ENCODE data around the gene KRTAP4-3.
A peak's percentile ranks its signal among the peaks of the same experiment; 100 is the strongest.
"Not testable (repeated sequence)": the region's sequence is repeated elsewhere in the genome, so short reads cannot be mapped to it uniquely, and the experiment has no call there.

The KRTAP4-3 gene

DNA sequence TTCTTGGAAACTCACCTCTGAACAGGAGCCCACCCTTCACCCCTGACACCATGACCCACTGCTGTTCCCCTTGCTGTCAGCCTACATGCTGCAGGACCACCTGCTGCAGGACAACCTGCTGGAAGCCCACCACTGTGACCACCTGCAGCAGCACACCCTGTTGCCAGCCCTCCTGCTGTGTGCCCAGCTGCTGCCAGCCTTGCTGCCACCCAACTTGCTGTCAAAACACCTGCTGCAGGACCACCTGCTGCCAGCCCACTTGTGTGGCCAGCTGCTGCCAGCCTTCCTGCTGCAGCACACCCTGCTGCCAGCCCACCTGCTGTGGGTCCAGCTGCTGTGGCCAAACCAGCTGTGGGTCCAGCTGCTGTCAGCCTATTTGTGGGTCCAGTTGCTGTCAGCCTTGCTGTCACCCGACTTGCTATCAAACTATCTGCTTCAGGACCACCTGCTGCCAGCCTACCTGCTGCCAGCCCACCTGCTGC, 21.9 kb upstream of the KRTAP4-3 start, which contains the start of gene KRTAP9-1:
KRTAP9-1 (plus strand) TSS at position 51 of the 482 bp plus-strand sequence; CDS start at position 51, 0 bp downstream.
- H3K4me3 ChIP-seq (ENCODE audit: low read depth, low read length); POLR2A ChIA-PET; H3K36me3 ChIP-seq (ENCODE audit: control insufficient read depth in 2 of 2, insufficient read depth in 1 of 2, low read length in 2 of 2); H3K9me3 ChIP-seq (ENCODE audit: control insufficient read depth, insufficient read depth, low read depth, low read length); H3K4me1 ChIP-seq (ENCODE audit: control insufficient read depth, insufficient read depth, low read length); H3K27ac ChIP-seq (ENCODE audit: extremely low read depth, low read depth, low read length): not testable (repeated sequence)
- peak; percentile 75 for TF ChIP-seq ZIC2 (tag by site-specific recombination; IDR thresholded peaks at IDR 0.05)
- CTCF ChIA-PET, result interaction anchor here (0.6 kb wide), 1 partner anchor 136 kb away, joined by 3 read pairs; no protein-coding TSS in a partner anchor

GRCh38 chr17:41186872-41187271, 18.9 kb upstream of the KRTAP4-3 start:
- Histone ChIP-seq H3K27ac (ENCODE audit: extremely low read depth, low read depth, low read length) (no peak overlapping the region), H3K4me1 (ENCODE audit: control insufficient read depth, insufficient read depth, low read length) (no peaks in the 10 kb centered on the region), H3K4me3 (ENCODE audit: low read depth, low read length) (no peak overlapping the region), H3K36me3 (ENCODE audit: control insufficient read depth in 2 of 2, insufficient read depth in 1 of 2, low read length in 2 of 2) (no peaks in the 10 kb centered on the region), H3K9me3 (ENCODE audit: control insufficient read depth, insufficient read depth, low read depth, low read length) (no peaks in the 10 kb centered on the region)
- TF ChIP-seq, protein P1, sequence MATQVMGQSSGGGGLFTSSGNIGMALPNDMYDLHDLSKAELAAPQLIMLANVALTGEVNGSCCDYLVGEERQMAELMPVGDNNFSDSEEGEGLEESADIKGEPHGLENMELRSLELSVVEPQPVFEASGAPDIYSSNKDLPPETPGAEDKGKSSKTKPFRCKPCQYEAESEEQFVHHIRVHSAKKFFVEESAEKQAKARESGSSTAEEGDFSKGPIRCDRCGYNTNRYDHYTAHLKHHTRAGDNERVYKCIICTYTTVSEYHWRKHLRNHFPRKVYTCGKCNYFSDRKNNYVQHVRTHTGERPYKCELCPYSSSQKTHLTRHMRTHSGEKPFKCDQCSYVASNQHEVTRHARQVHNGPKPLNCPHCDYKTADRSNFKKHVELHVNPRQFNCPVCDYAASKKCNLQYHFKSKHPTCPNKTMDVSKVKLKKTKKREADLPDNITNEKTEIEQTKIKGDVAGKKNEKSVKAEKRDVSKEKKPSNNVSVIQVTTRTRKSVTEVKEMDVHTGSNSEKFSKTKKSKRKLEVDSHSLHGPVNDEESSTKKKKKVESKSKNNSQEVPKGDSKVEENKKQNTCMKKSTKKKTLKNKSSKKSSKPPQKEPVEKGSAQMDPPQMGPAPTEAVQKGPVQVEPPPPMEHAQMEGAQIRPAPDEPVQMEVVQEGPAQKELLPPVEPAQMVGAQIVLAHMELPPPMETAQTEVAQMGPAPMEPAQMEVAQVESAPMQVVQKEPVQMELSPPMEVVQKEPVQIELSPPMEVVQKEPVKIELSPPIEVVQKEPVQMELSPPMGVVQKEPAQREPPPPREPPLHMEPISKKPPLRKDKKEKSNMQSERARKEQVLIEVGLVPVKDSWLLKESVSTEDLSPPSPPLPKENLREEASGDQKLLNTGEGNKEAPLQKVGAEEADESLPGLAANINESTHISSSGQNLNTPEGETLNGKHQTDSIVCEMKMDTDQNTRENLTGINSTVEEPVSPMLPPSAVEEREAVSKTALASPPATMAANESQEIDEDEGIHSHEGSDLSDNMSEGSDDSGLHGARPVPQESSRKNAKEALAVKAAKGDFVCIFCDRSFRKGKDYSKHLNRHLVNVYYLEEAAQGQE (tag by site-specific recombination; IDR thresholded peaks at IDR 0.05), result peak; percentile 76
- TF ChIP-seq ZIC2 (tag by site-specific recombination; IDR thresholded peaks at IDR 0.05), result peak; percentile 43
- no peak for TF ChIP-seq ZNF791 (tag by site-specific recombination; IDR thresholded peaks at IDR 0.05)
- POLR2A ChIA-PET, result no interaction called here
- CTCF ChIA-PET, result interaction anchor here (0.6 to 0.9 kb wide), 2 partner anchors 335 to 363 kb away, joined by 3 to 4 read pairs; no protein-coding TSS in a partner anchor

DNA sequence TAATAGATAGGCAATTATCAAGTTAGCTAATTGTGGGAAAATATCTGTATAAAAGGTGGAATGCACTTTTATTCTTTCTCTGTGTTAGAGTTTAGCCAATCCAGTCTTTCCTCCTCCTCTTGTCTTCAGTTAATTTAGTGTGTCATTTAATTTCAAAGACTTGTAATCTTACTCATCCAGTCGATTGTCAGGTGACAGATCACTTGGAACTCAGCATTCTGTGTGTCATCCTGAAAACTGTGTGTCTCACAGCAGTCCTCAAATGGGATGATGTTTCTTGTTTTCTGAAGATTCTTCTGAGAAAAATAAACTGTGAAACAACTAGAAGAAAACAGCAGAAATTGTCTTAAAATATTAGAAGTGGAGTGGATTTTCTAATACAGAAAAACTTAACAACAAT, 17.0 kb upstream of the KRTAP4-3 start:
- Histone ChIP-seq H3K4me1 (ENCODE audit: control insufficient read depth, insufficient read depth, low read length) (no peaks in the 10 kb centered on the region), H3K36me3 (ENCODE audit: control insufficient read depth in 2 of 2, insufficient read depth in 1 of 2, low read length in 2 of 2) (no peaks in the 10 kb centered on the region), H3K27ac (ENCODE audit: extremely low read depth, low read depth, low read length) (no peak overlapping the region), H3K9me3 (ENCODE audit: control insufficient read depth, insufficient read depth, low read depth, low read length) (no peaks in the 10 kb centered on the region), H3K4me3 (ENCODE audit: low read depth, low read length) (no peak overlapping the region)
- POLR2A ChIA-PET, result no interaction called here
- TF ChIP-seq ZNF394 (tag by site-specific recombination; IDR thresholded peaks at IDR 0.05; ENCODE audit: borderline replicate concordance), result no peak
- no peak for TF ChIP-seq ZFP37 (tag by site-specific recombination; IDR thresholded peaks at IDR 0.05)
- TF ChIP-seq ZNF548 (tag by site-specific recombination; IDR thresholded peaks at IDR 0.05), result no peak
- no peak for TF ChIP-seq HOXA7 (CRISPR knock-in tag; IDR thresholded peaks at IDR 0.05; ENCODE audit: borderline replicate concordance)
- TF ChIP-seq PRDM2 (tag by site-specific recombination; IDR thresholded peaks at IDR 0.05; ENCODE audit: borderline replicate concordance), result no peak
- TF ChIP-seq ZNF510 (tag by site-specific recombination; IDR thresholded peaks at IDR 0.05; ENCODE audit: insufficient replicate concordance), result no peak
- CTCF ChIA-PET, result no interaction called here
